Endodermal cell (in vitro differentiated cells): Measurements from ENCODE around the gene KCNH8. TPM values are rescaled to one million over a fixed set of nuclear protein-coding genes. Genes with fewer than 3 reads are reported as not detected.

Experiments used
- DNase-seq: peaks from one replicate; pipeline ENCODE4 v3.0.0-alpha.2; 2017
- H3K27ac ChIP-seq: 2 replicates; pipeline ENCODE4 v1.5.1; 2013; ENCODE audit warnings: mild to moderate bottlenecking, low read depth, low read length, moderate library complexity
- H3K27me3 ChIP-seq: 2 replicates; pipeline ENCODE4 v1.6.1; 2013; ENCODE audit warnings: mild to moderate bottlenecking, low read length, moderate library complexity; ENCODE audit not compliant: insufficient read depth, control insufficient read depth, poor library complexity, severe bottlenecking
- H3K36me3 ChIP-seq: 2 replicates; pipeline ENCODE4 v1.7.0; 2013; ENCODE audit warnings: mild to moderate bottlenecking, low read length, moderate library complexity; ENCODE audit not compliant: control insufficient read depth, insufficient read depth
- H3K4me1 ChIP-seq: one replicate; pipeline ENCODE4 v1.7.0; 2013; ENCODE audit warnings: low read length; ENCODE audit not compliant: control insufficient read depth, insufficient read depth
- H3K4me3 ChIP-seq: 2 replicates; pipeline ENCODE4 v1.5.1; 2013; ENCODE audit warnings: mild to moderate bottlenecking, low read length, moderate library complexity
- H3K9ac ChIP-seq: 2 replicates; pipeline ENCODE4 v1.6.1; 2013; ENCODE audit warnings: mild to moderate bottlenecking, low read length, moderate library complexity; ENCODE audit not compliant: poor library complexity, severe bottlenecking; ENCODE audit errors: extremely low read depth
- H3K9me3 ChIP-seq: 2 replicates; pipeline ENCODE4 v1.6.1; 2013; ENCODE audit warnings: mild to moderate bottlenecking, low read length, moderate library complexity; ENCODE audit not compliant: control insufficient read depth
- H3K27ac Mint-ChIP-seq: 2 replicates; pipeline ENCODE4 v1.8.0; 2020; ENCODE audit warnings: mixed read lengths
- H3K27me3 Mint-ChIP-seq: 2 replicates; pipeline ENCODE4 v1.8.0; 2021; ENCODE audit warnings: mild to moderate bottlenecking, mixed read lengths; ENCODE audit not compliant: insufficient read depth
- H3K36me3 Mint-ChIP-seq: 2 replicates; pipeline ENCODE4 v1.8.0; 2020; ENCODE audit warnings: low read depth, mixed read lengths
- H3K4me1 Mint-ChIP-seq: 2 replicates; pipeline ENCODE4 v1.8.0; 2020; ENCODE audit warnings: mixed read lengths
- H3K4me3 Mint-ChIP-seq: 2 replicates; pipeline ENCODE4 v1.8.0; 2020; ENCODE audit warnings: mild to moderate bottlenecking, moderate library complexity, mixed read lengths
- H3K9me3 Mint-ChIP-seq: 2 replicates; pipeline ENCODE4 v1.8.0; 2020; ENCODE audit warnings: mild to moderate bottlenecking, mixed read lengths
- WGBS, 2 experiments: methylation state at CpG; one replicate each; pipeline versions ENCODE4 v1.1.5 to v1.1.7; 2013; ENCODE audit warnings: missing lambda C conversion rate in 2 of 2, mixed read lengths in 1 of 2; ENCODE audit not compliant: insufficient coverage in 1 of 2, insufficient read length in 1 of 2; 5-methylcytosine and 5-hydroxymethylcytosine counted together
- total RNA-seq, 2 donors: library from RNA; stranded (reverse); fragmentation: NEBNext Ultra II Directional in 1 of 2; extraction: Animal tissue kit (Norgen Biotek cat#: 25700) in 1 of 2; gene quantifications; 2 replicates in 1 of 2; 3 replicates in 1 of 2; pipeline ENCODE4 v1.2.1, GENCODE V29; 2021
- TF ChIP-seq, protein P1 (sequence below): fragments of 200-600 bp; sonication (generic); conservative IDR thresholded peaks from 2 replicates; pipeline ENCODE4 v1.5.0; 2021; ENCODE audit warnings: antibody characterized with exemption, mild to moderate bottlenecking

KCNH8 gene
- total RNA-seq, 2 donors from 2014 or later: 12.0 to 15.0 TPM

DNA sequence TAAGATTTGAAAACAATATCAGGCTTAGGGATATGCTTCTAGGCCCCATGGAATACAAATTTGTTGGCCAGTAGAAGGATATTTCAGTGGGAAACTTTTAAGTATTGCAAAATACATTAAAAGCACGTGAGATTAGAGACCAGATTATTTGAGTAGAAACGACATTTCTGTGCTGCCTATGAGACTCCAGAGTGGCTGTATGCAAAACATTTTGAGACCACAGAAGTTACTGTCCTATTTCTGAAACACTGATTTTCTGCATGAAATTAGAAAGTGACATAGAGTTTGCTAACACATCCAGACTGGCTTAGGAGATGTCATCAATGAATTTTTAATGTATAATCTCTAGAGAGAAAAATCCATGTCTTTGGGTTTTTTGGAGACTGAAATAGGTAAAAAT, 99.8 kb downstream of the KCNH8 start:
- H3K27me3 ChIP-seq: no peaks in the 10 kb centered on the region
- peaks cover 14% of the 10 kb centered on the region for H3K9me3 ChIP-seq
- no peaks in the 10 kb centered on the region for H3K36me3 ChIP-seq
- no peaks in the 10 kb centered on the region for H3K27me3 Mint-ChIP-seq
- 94% methylated on average over 2 of the region's 2 CpGs for whole genome bisulfite sequencing, 2 experiments
- no peak overlapping the region for H3K4me3 Mint-ChIP-seq
- peaks cover 9% of the 10 kb centered on the region for H3K9me3 Mint-ChIP-seq
- peaks cover 7% of the 10 kb centered on the region for H3K36me3 Mint-ChIP-seq
- H3K27ac Mint-ChIP-seq: peak overlapping the region; percentile 3
- no peak overlapping the region for H3K4me3 ChIP-seq
- no peak overlapping the region for H3K9ac ChIP-seq
- no peak overlapping the region for H3K27ac ChIP-seq
- TF ChIP-seq, protein P1, sequence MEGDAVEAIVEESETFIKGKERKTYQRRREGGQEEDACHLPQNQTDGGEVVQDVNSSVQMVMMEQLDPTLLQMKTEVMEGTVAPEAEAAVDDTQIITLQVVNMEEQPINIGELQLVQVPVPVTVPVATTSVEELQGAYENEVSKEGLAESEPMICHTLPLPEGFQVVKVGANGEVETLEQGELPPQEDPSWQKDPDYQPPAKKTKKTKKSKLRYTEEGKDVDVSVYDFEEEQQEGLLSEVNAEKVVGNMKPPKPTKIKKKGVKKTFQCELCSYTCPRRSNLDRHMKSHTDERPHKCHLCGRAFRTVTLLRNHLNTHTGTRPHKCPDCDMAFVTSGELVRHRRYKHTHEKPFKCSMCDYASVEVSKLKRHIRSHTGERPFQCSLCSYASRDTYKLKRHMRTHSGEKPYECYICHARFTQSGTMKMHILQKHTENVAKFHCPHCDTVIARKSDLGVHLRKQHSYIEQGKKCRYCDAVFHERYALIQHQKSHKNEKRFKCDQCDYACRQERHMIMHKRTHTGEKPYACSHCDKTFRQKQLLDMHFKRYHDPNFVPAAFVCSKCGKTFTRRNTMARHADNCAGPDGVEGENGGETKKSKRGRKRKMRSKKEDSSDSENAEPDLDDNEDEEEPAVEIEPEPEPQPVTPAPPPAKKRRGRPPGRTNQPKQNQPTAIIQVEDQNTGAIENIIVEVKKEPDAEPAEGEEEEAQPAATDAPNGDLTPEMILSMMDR: no peak
- H3K4me1 Mint-ChIP-seq: peaks cover 18% of the 10 kb centered on the region
- DNase-seq: no peak
- H3K4me1 ChIP-seq: peaks cover 6% of the 10 kb centered on the region

DNA sequence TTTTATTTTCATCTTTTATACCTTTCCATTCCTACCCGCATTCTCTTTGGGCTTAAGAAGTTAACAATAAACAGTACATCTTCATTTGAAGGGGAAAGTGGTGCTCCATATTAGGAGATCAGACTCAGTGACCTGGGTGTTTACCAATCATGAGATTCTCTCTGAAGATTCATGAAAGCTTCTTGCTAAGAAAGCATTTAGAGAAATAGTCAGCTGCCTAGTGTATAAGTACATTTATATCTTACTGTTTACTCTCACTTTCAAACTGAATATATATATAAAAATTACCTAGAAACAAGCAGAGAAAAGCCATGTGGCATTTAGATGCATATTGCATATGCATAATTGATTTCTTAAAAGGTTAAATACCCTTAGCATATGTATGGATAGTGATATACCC, 100.5 kb downstream of the KCNH8 start:
- 79% methylated on average over 1 of the region's 1 CpG; no CpG with 5 or more reads in 1 of the 2 experiments for WGBS, 2 experiments
- no peaks in the 10 kb centered on the region for H3K27me3 ChIP-seq
- peaks cover 7% of the 10 kb centered on the region for H3K36me3 Mint-ChIP-seq

DNA sequence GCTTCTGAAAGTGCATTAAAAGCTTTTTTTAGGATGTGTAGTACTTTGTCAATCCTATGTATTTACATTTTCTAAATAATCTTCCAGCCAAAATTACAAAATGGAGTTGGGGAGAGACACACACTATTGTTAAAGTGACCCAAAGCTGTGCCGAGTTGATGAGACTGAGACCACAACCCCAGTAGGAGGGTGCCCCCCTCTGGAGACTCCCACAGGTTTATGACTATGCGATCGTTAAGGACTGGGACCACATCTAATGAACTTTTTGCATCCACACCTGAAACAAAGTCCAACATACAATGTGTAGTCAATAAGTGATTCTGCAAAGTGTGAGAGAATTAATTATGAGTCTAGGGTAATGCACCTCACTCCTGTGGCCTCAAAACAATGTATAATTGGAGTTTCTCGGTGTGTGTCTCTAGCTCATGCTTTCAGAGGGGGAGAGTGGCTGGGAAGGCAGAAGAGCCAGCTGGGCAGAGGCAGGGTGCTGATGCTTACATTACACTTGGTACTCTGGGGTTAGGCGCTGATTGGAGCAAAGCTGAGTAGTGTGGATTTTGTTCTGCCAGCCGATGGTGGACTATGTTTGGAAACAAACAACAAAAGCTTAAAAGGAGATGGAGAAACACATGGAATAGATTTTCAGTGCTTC, 102.8 kb downstream of the KCNH8 start:
- Histone ChIP-seq H3K4me1 (peaks cover 6% of the 10 kb centered on the region), H3K9me3 (peaks cover 15% of the 10 kb centered on the region), H3K36me3 (peaks cover 26% of the 10 kb centered on the region), H3K4me3 (no peak overlapping the region), H3K27ac (no peak overlapping the region), H3K27me3 (no peaks in the 10 kb centered on the region), H3K9ac (no peak overlapping the region)
- 84% methylated on average over 6 of the region's 6 CpGs; no CpG with 5 or more reads in 1 of the 2 experiments for WGBS, 2 experiments
- TF ChIP-seq, protein P1: peak; percentile 59
- no peaks in the 10 kb centered on the region for H3K27me3 Mint-ChIP-seq
- peaks cover 19% of the 10 kb centered on the region for H3K36me3 Mint-ChIP-seq
- DNase-seq: peak; percentile 58
- H3K9me3 Mint-ChIP-seq: peaks cover 3% of the 10 kb centered on the region
- no peak overlapping the region for H3K4me3 Mint-ChIP-seq
- H3K4me1 Mint-ChIP-seq: peaks cover 18% of the 10 kb centered on the region
- H3K27ac Mint-ChIP-seq: no peak overlapping the region

More for the DNA sequence above, 100.5 kb downstream of the KCNH8 start:
- Mint-ChIP-seq H3K27ac (peak overlapping the region; percentile 3), H3K4me3 (no peak overlapping the region), H3K9me3 (peaks cover 9% of the 10 kb centered on the region), H3K27me3 (no peaks in the 10 kb centered on the region), H3K4me1 (peaks cover 18% of the 10 kb centered on the region)
- Histone ChIP-seq H3K9me3 (peaks cover 7% of the 10 kb centered on the region), H3K36me3 (peaks cover 5% of the 10 kb centered on the region), H3K4me1 (peaks cover 6% of the 10 kb centered on the region), H3K4me3 (no peak overlapping the region), H3K9ac (no peak overlapping the region), H3K27ac (no peak overlapping the region)
- DNase-seq: no peak
- TF ChIP-seq, protein P1: no peak
